ENCODE measurements around the gene SLC9A3. TPM values are rescaled to one million over a fixed set of nuclear protein-coding genes. Genes with fewer than 3 reads are reported as not detected.
A peak's percentile ranks its signal among the peaks of the same experiment; 100 is the strongest.
"Not testable (repeated sequence)": the region's sequence is repeated elsewhere in the genome, so short reads cannot be mapped to it uniquely, and the experiment has no call there.

SLC9A3 gene
- total RNA-seq, 4 donors from 2014 or later, result 5.9 to 8.2 (median 7.6) TPM

DNA sequence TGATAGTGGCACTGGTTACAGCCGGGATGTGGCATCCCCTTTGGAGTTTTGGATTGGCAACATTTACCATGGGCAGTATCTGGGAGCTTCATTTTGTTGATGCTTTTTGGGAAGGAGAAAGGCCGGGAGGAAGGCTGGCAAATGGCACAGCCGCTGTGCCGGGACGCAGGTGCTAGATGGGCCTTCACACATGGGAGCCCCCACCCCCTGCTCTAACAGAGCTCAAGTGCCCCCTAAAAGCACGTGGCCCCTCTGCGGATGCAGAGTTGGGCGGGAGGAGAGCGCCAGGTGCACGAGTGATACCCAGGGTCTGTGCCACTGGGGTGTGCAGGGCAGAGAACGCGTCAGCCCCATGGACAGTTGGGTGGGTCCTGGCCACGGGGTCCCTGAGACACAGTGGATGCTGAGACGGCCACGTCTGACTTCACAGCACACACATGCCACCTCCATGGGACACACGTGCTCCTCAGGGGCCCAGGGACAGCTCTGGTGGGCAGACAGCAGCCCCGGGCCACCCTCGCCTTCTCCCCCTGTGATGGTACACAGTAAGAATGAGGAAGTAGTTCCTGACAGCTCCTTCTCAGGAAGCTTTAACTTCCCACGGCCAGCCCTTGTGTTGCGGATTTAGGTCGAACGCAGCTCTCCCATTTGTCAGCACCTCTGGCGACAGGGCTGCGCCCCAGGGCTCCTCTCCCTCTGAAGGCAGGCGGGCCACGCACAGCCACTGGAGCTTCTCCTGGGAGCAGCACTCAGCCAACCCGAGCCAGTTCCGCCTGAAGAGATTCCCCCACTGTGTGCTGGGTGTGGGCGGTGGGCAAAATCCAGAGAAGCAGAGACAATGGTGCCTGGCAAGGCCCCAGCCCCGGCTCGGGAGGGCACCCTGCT lies 10.8 kb downstream of the SLC9A3 start:
- WGBS, 2 donors, result 65 to 70% methylated on average over 17 to 25 of the region's 31 CpGs
- no peaks in the 10 kb centered on the region for H3K27me3 ChIP-seq
- H3K36me3 ChIP-seq, result no peaks in the 10 kb centered on the region
- no peak overlapping the region for H3K27ac ChIP-seq
- intact Hi-C loops (cut with DNase I), result no loop called here
- no peak for DNase-seq
- no peaks in the 10 kb centered on the region for H3K4me1 ChIP-seq
- no peak for TF ChIP-seq POLR2A (IDR thresholded peaks at IDR 0.05)
- TF ChIP-seq, protein P1, sequence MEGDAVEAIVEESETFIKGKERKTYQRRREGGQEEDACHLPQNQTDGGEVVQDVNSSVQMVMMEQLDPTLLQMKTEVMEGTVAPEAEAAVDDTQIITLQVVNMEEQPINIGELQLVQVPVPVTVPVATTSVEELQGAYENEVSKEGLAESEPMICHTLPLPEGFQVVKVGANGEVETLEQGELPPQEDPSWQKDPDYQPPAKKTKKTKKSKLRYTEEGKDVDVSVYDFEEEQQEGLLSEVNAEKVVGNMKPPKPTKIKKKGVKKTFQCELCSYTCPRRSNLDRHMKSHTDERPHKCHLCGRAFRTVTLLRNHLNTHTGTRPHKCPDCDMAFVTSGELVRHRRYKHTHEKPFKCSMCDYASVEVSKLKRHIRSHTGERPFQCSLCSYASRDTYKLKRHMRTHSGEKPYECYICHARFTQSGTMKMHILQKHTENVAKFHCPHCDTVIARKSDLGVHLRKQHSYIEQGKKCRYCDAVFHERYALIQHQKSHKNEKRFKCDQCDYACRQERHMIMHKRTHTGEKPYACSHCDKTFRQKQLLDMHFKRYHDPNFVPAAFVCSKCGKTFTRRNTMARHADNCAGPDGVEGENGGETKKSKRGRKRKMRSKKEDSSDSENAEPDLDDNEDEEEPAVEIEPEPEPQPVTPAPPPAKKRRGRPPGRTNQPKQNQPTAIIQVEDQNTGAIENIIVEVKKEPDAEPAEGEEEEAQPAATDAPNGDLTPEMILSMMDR (IDR thresholded peaks at IDR 0.05), result no peak
- H3K9me3 ChIP-seq, result no peaks in the 10 kb centered on the region
- no peak overlapping the region for H3K4me3 ChIP-seq (replicated peaks in 1 of 3)

DNA sequence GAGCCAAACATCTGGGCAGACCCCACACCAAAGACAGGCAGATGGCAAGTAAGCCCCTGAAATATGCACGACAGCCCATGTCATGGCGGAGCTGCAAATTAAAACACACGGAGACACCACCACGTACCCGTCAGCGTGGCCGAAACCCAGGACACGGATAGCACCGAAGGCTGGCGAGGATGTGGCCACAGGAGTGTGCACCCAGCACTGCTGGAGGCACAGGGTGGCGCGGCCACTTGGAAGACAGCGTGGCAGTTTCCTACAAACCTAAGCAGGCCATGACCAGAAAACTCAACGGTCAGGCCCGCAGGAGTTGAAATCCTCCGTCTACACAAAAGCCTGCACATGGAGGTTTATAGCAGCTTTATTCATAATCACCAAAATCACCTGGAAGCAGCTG lies 12.8 kb downstream of the SLC9A3 start:
- intact Hi-C loops (cut with DNase I), result no loop called here
- H3K4me1 ChIP-seq, result no peaks in the 10 kb centered on the region
- no peak overlapping the region for H3K4me3 ChIP-seq (replicated peaks in 1 of 3)
- 90 to 91% methylated on average over 16 of the region's 16 CpGs for WGBS, 2 donors
- TF ChIP-seq, protein P1 (IDR thresholded peaks at IDR 0.05), result no peak
- no peak for TF ChIP-seq POLR2A (IDR thresholded peaks at IDR 0.05)
- H3K36me3 ChIP-seq, result no peaks in the 10 kb centered on the region
- H3K27ac ChIP-seq, result no peak overlapping the region
- no peaks in the 10 kb centered on the region for H3K9me3 ChIP-seq
- no peaks in the 10 kb centered on the region for H3K27me3 ChIP-seq
- no peak for DNase-seq

DNA sequence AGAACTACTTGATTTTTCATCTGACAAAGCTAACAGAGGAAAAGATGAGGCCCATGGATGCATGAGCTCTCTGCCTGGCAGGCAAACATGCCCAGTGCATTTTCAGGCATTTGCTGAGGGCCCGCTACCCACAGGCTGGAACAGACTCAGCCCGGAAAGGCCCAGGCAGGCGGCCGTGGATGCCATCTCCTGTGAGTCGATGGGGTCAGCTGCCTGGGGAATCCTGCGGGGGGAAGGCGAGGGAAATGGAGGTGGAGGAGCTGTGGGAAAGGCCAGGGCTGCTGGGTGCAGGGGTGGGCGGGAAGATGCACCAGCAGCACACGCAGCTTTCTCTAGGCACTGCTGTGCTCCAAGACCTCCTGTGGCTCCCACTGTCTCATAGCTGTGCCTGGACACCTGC lies 13.7 kb downstream of the SLC9A3 start:
- TF ChIP-seq, protein P1 (IDR thresholded peaks at IDR 0.05), result no peak
- TF ChIP-seq POLR2A (IDR thresholded peaks at IDR 0.05), result no peak
- no peaks in the 10 kb centered on the region for H3K9me3 ChIP-seq
- H3K4me3 ChIP-seq (replicated peaks in 1 of 3), result no peak overlapping the region
- no peaks in the 10 kb centered on the region for H3K4me1 ChIP-seq
- no peak overlapping the region for H3K27ac ChIP-seq
- 78 to 81% methylated on average over 9 of the region's 9 CpGs for WGBS, 2 donors
- no peaks in the 10 kb centered on the region for H3K36me3 ChIP-seq
- DNase-seq, result no peak
- H3K27me3 ChIP-seq, result no peaks in the 10 kb centered on the region
- intact Hi-C loops (cut with DNase I), result no loop called here

DNA sequence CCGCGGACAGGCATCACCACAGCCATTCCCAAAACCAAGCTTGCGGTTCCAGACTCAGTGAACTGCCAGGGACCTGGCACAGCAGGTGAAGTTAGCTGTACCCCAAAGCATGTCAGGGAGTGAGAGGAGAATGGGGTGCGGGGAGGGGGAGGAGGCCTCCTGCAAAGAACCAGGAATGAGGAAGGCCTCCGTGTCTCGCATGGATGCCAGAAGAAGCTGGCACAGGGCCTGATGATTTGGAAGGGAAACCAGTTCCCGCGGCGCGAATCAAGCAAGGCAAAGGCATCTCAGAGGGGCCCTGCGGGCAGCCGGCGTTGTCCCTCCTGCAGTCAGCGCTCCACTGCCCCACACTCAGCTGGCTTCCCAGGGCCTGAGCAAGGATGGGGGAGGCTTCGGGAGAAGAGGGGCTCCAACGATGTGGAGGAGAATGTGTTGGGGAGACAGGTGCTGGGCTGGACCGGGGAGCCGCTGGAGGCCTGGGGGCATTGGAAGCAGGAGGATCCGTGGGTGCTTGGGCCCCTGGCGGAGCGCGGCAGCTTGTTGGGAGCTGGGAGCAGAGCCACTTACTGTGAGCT lies 14.6 kb downstream of the SLC9A3 start:
- Histone ChIP-seq H3K36me3 (no peaks in the 10 kb centered on the region), H3K4me1 (no peaks in the 10 kb centered on the region), H3K27me3 (no peaks in the 10 kb centered on the region), H3K4me3 (replicated peaks in 1 of 3) (no peak overlapping the region), H3K9me3 (no peaks in the 10 kb centered on the region), H3K27ac (no peak overlapping the region)
- DNase-seq, result peak; percentile 55 to 56
- TF ChIP-seq POLR2A (IDR thresholded peaks at IDR 0.05), result no peak
- TF ChIP-seq, protein P1 (IDR thresholded peaks at IDR 0.05), result no peak
- 51 to 60% methylated on average over 22 of the region's 22 CpGs for WGBS, 2 donors
- intact Hi-C loops (cut with DNase I), result no loop called here

DNA sequence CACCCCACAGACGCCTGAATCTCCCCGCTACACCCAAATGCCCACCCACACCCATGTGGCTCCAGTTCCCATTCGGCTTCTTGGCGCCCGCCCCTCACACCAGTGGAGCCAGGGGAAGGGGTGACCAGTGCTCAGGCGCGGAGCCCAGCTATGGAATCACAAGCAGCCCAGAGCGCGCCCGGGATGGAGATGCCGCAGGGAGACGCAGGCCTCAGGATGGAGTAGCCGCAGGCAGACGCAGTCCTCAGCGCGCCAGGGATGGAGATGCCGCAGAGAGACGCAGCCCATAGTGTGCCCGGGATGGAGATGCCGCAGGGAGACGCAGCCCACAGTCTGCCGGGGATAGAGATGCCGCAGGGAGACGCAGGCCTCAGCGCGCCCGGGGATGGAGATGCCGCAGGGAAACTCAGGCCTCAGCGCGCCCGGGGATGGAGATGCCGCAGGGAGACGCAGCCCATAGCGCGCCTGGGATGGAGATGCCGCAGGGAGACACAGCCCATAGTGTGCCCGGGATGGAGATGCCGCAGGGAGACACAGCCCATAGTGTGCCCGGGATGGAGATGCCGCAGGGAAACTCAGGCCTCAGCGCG lies 16.2 kb downstream of the SLC9A3 start:
- 95 to 96% methylated on average over 41 to 42 of the region's 42 CpGs for WGBS, 2 donors
- H3K27me3 ChIP-seq; H3K36me3 ChIP-seq; H3K9me3 ChIP-seq; DNase-seq; H3K4me3 ChIP-seq (replicated peaks in 1 of 3); H3K4me1 ChIP-seq; H3K27ac ChIP-seq; intact Hi-C loops (cut with DNase I): not testable (repeated sequence)
